Measurements from ENCODE around the gene RAB9A. TPM values are rescaled to one million over a fixed set of nuclear protein-coding genes. Genes with fewer than 3 reads are reported as not detected.

The RAB9A gene
- total RNA-seq, 1 experiment from 2014 or later, result 37.4 TPM

- peak; percentile 48 for DNase-seq (ENCODE audit: low read depth)
Observed at GRCh38 chrX:13747836-13748235, 58.9 kb downstream of the RAB9A start.

- no peak for DNase-seq (ENCODE audit: low read depth)
Observed at GRCh38 chrX:13748486-13748885, 59.6 kb downstream of the RAB9A start.

GRCh38 chrX:13750204-13750603 lies 61.3 kb downstream of the RAB9A start:
- peak; percentile 61 for DNase-seq (ENCODE audit: low read depth)

- no peak for DNase-seq (ENCODE audit: low read depth)
Observed at GRCh38 chrX:13750812-13751211, 61.9 kb downstream of the RAB9A start.

GRCh38 chrX:13752141-13752540 lies 63.2 kb downstream of the RAB9A start:
- no peak for DNase-seq (ENCODE audit: low read depth)

- DNase-seq (ENCODE audit: low read depth), result no peak
Observed at GRCh38 chrX:13752646-13753045, 63.7 kb downstream of the RAB9A start.

GRCh38 chrX:13754765-13755164 lies 65.8 kb downstream of the RAB9A start:
- DNase-seq (ENCODE audit: low read depth), result no peak

GRCh38 chrX:13755254-13755653 lies 66.3 kb downstream of the RAB9A start:
- no peak for DNase-seq (ENCODE audit: low read depth)

GRCh38 chrX:13756381-13756780 lies 67.5 kb downstream of the RAB9A start:
- DNase-seq (ENCODE audit: low read depth), result no peak

GRCh38 chrX:13759152-13759718 lies 70.3 kb downstream of the RAB9A start:
- DNase-seq (ENCODE audit: low read depth), result no peak

Other genes starting within 250 kb of the RAB9A start
- gene EGFL6, start 119.5 kb upstream of the RAB9A start, total RNA-seq (2014; rRNA removed; shearing (Covaris generic)), result not detected in 2 replicates
- 1.4 and 5.1 TPM in 2 replicates for gene TCEANC, start 36.0 kb upstream of the RAB9A start, total RNA-seq (2014; rRNA removed; shearing (Covaris generic))
- gene TRAPPC2, start 45.5 kb downstream of the RAB9A start, total RNA-seq (2014; rRNA removed; shearing (Covaris generic)), result 21.9 and 22.0 TPM in 2 replicates
- gene OFD1, start 45.6 kb downstream of the RAB9A start, total RNA-seq (2014; rRNA removed; shearing (Covaris generic)), result 7.2 and 12.9 TPM in 2 replicates
- 0.07 TPM in 1 of 2 replicates, not detected in the other for gene GPM6B, start 128.0 kb downstream of the RAB9A start, total RNA-seq (2014; rRNA removed; shearing (Covaris generic))

All from M059J (cell line).